GM12872 (cell line): ENCODE results near the gene ENG.

Source experiments
- CTCF ChIP-seq: IDR thresholded peaks from 3 replicates; pipeline ENCODE4 v1.5.1; 2011; ENCODE audit warnings: low read depth, mild to moderate bottlenecking, low read length, moderate library complexity; ENCODE audit not compliant: insufficient read depth

ENG gene

GRCh38 chr9:127850286-127850830 lies 4.1 kb downstream of the ENG start:
- no peak for TF ChIP-seq CTCF

GRCh38 chr9:127848756-127849504 lies 5.5 kb downstream of the ENG start:
- TF ChIP-seq CTCF = no peak

GRCh38 chr9:127847833-127848755 lies 6.4 kb downstream of the ENG start:
- TF ChIP-seq CTCF = no peak

- no peak for TF ChIP-seq CTCF
Measured at GRCh38 chr9:127847178-127847510, 7.3 kb downstream of the ENG start.

- TF ChIP-seq CTCF = no peak
Measured at GRCh38 chr9:127846443-127847177, 7.8 kb downstream of the ENG start.

GRCh38 chr9:127844821-127845359 lies 9.6 kb downstream of the ENG start:
- no peak for TF ChIP-seq CTCF
